HepG2 (cell line): ENCODE data around the gene TMUB1. TPM values are rescaled to one million over a fixed set of nuclear protein-coding genes. Genes with fewer than 3 reads are reported as not detected.
A peak's percentile ranks its signal among the peaks of the same experiment; 100 is the strongest.

Experiments
- CCAR2 ChIP-seq: fragments of 200-400 bp; formaldehyde crosslinking; optimal IDR thresholded peaks from 2 replicates; pipeline ENCODE3; 2018; ENCODE audit warnings: low read depth, mild to moderate bottlenecking, low read length, moderate library complexity
- CHCHD3 ChIP-seq: sonication (generic); formaldehyde crosslinking; IDR thresholded peaks from 2 replicates; pipeline ENCODE4 v1.8.0; 2022; ENCODE audit warnings: mild to moderate bottlenecking, missing genetic modification reagents, moderate library complexity
- ISL2 ChIP-seq: sonication (generic); formaldehyde crosslinking; IDR thresholded peaks from 2 replicates; pipeline ENCODE4 v1.5.0; 2020; ENCODE audit warnings: missing genetic modification reagents
- KMT2A ChIP-seq: sonication (generic); formaldehyde crosslinking; IDR thresholded peaks from 2 replicates; pipeline ENCODE4 v1.4.0; 2020; ENCODE audit warnings: missing genetic modification reagents
- LRRFIP1 ChIP-seq: sonication (generic); formaldehyde crosslinking; conservative IDR thresholded peaks from 2 replicates; pipeline ENCODE4 v1.4.0; 2020; ENCODE audit warnings: missing genetic modification reagents
- NFIB ChIP-seq: sonication (generic); formaldehyde crosslinking; IDR thresholded peaks from 2 replicates; pipeline ENCODE4 v1.9.0; 2021; ENCODE audit warnings: missing genetic modification reagents, mild to moderate bottlenecking, borderline replicate concordance
- TSC22D2 ChIP-seq: sonication (generic); formaldehyde crosslinking; IDR thresholded peaks from 2 replicates; pipeline ENCODE4 v1.5.1; 2020; ENCODE audit warnings: missing genetic modification reagents, mild to moderate bottlenecking, borderline replicate concordance
- ZBTB34 ChIP-seq: sonication (generic); formaldehyde crosslinking; IDR thresholded peaks from 2 replicates; pipeline ENCODE4 v1.8.0; 2022; ENCODE audit warnings: mild to moderate bottlenecking, missing genetic modification reagents
- ZFP41 ChIP-seq: sonication (generic); formaldehyde crosslinking; IDR thresholded peaks from 2 replicates; pipeline ENCODE4 v1.4.0; 2020; ENCODE audit warnings: mild to moderate bottlenecking, missing genetic modification reagents, borderline replicate concordance
- ZNF205 ChIP-seq: IDR thresholded peaks from 2 replicates; pipeline ENCODE4 v1.6.1; 2018; ENCODE audit warnings: missing biosample characterization, missing genetic modification reagents
- ZNF547 ChIP-seq: sonication (generic); formaldehyde crosslinking; IDR thresholded peaks from 2 replicates; pipeline ENCODE4 v1.5.1; 2020; ENCODE audit warnings: mild to moderate bottlenecking, missing genetic modification reagents
- ZNF598 ChIP-seq: sonication (generic); formaldehyde crosslinking; IDR thresholded peaks from 2 replicates; pipeline ENCODE4 v1.5.1; 2020; ENCODE audit warnings: mild to moderate bottlenecking, missing genetic modification reagents, borderline replicate concordance
- ZNF619 ChIP-seq: sonication (generic); formaldehyde crosslinking; IDR thresholded peaks from 2 replicates; pipeline ENCODE4 v1.4.0; 2020; ENCODE audit warnings: mild to moderate bottlenecking, missing genetic modification reagents
- ZZZ3 ChIP-seq: sonication (generic); formaldehyde crosslinking; IDR thresholded peaks from 2 replicates; pipeline ENCODE4 v1.4.0; 2020; ENCODE audit warnings: missing genetic modification reagents, mild to moderate bottlenecking, borderline replicate concordance
- polyA plus RNA-seq, 8 experiments: library from polyadenylated mRNA; depleted of rRNA in 3 of 8; stranded (reverse) in 7 of 8; unstranded in 1 of 8; fragments of >200 nt; fragmentation: Illumina TruSeq in 4 of 8; extraction: Trizol in 4 of 8; gene quantifications; 2 replicates each; pipeline versions ENCODE4 v1.2.1 to v1.2.3, GENCODE V29; 2011 to 2016; ENCODE audit warnings: low read depth in 4 of 8, missing spikeins in 1 of 8, mixed read lengths in 1 of 8; ENCODE audit not compliant: insufficient read depth in 1 of 8
- total RNA-seq, 5 experiments: library from RNA; depleted of rRNA; stranded (reverse); fragments of >200 nt; fragmentation: Illumina TruSeq; extraction: Trizol; gene quantifications; 2 replicates each; pipeline ENCODE4 v1.2.3, GENCODE V29; 2016; ENCODE audit warnings: low read depth in 1 of 5
- TF ChIP-seq, protein P1 (sequence below): sonication (generic); formaldehyde crosslinking; IDR thresholded peaks from 2 replicates; pipeline ENCODE4 v1.5.1; 2020; ENCODE audit warnings: mild to moderate bottlenecking, missing genetic modification reagents, moderate library complexity
- TF ChIP-seq, protein P2 (sequence below): IDR thresholded peaks from 2 replicates; pipeline ENCODE4 v1.6.1; 2016; ENCODE audit warnings: low read depth, missing genetic modification reagents, missing compliant biosample characterization

Gene TMUB1
- total and polyA plus RNA-seq, 2 of the 13 experiments (the other 11 are each of a cell fraction or from before 2014, with no cell fraction given): 44.8 to 51.6 TPM

DNA sequence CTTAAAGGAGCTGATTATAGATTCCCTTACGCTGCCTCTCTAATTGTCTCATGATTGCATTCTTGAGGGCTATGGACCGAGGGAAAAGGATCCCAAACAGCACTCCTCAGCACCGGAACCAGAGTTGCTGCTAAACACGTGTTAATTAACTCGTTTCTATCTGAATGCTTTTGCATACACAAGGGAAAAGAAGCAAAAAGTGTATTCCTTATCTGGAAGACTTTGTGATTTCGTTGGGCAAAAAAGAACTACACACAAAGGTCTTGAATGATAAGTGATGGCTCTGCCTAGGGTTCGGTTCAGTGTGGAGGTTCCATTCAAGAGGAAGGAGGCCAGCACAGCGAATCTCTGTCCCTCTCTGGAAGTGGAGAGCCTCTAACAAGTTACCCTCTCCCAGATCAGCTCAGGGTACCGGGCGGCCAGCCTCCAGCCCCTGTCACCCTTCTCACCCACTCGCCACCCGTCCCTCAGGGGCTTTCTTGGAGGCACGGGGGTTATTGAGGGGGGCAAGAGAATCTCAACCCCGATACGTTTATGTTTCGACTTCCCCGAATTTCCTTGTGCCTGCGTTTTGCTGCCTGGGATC is 24.4 kb downstream of the TMUB1 start (continued):
- TF ChIP-seq ZBTB34: 0 out of 2 replicates have a peak, but pooled peaks have one; percentile 52
- TF ChIP-seq, protein P1, sequence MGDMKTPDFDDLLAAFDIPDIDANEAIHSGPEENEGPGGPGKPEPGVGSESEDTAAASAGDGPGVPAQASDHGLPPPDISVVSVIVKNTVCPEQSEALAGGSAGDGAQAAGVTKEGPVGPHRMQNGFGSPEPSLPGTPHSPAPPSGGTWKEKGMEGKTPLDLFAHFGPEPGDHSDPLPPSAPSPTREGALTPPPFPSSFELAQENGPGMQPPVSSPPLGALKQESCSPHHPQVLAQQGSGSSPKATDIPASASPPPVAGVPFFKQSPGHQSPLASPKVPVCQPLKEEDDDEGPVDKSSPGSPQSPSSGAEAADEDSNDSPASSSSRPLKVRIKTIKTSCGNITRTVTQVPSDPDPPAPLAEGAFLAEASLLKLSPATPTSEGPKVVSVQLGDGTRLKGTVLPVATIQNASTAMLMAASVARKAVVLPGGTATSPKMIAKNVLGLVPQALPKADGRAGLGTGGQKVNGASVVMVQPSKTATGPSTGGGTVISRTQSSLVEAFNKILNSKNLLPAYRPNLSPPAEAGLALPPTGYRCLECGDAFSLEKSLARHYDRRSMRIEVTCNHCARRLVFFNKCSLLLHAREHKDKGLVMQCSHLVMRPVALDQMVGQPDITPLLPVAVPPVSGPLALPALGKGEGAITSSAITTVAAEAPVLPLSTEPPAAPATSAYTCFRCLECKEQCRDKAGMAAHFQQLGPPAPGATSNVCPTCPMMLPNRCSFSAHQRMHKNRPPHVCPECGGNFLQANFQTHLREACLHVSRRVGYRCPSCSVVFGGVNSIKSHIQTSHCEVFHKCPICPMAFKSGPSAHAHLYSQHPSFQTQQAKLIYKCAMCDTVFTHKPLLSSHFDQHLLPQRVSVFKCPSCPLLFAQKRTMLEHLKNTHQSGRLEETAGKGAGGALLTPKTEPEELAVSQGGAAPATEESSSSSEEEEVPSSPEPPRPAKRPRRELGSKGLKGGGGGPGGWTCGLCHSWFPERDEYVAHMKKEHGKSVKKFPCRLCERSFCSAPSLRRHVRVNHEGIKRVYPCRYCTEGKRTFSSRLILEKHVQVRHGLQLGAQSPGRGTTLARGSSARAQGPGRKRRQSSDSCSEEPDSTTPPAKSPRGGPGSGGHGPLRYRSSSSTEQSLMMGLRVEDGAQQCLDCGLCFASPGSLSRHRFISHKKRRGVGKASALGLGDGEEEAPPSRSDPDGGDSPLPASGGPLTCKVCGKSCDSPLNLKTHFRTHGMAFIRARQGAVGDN (CRISPR knock-in tag): no peak
- TF ChIP-seq CCAR2: no peak
- no peak; the same call in 1 of the 2 replicates for TF ChIP-seq ZNF619 (CRISPR knock-in tag)
- no peak for TF ChIP-seq NFIB
- TF ChIP-seq ZZZ3: no peak
- TF ChIP-seq LRRFIP1 (CRISPR knock-in tag): no peak
- TF ChIP-seq ZNF547 (CRISPR knock-in tag): no peak
- no peak for TF ChIP-seq ZNF598 (CRISPR knock-in tag)
- TF ChIP-seq TSC22D2 (CRISPR knock-in tag): no peak
- TF ChIP-seq CHCHD3 (CRISPR knock-in tag): no peak
- TF ChIP-seq ZFP41 (CRISPR knock-in tag): no peak
- TF ChIP-seq KMT2A: no peak
- TF ChIP-seq ZNF205 (CRISPR knock-in tag): no peak
- TF ChIP-seq, protein P2, sequence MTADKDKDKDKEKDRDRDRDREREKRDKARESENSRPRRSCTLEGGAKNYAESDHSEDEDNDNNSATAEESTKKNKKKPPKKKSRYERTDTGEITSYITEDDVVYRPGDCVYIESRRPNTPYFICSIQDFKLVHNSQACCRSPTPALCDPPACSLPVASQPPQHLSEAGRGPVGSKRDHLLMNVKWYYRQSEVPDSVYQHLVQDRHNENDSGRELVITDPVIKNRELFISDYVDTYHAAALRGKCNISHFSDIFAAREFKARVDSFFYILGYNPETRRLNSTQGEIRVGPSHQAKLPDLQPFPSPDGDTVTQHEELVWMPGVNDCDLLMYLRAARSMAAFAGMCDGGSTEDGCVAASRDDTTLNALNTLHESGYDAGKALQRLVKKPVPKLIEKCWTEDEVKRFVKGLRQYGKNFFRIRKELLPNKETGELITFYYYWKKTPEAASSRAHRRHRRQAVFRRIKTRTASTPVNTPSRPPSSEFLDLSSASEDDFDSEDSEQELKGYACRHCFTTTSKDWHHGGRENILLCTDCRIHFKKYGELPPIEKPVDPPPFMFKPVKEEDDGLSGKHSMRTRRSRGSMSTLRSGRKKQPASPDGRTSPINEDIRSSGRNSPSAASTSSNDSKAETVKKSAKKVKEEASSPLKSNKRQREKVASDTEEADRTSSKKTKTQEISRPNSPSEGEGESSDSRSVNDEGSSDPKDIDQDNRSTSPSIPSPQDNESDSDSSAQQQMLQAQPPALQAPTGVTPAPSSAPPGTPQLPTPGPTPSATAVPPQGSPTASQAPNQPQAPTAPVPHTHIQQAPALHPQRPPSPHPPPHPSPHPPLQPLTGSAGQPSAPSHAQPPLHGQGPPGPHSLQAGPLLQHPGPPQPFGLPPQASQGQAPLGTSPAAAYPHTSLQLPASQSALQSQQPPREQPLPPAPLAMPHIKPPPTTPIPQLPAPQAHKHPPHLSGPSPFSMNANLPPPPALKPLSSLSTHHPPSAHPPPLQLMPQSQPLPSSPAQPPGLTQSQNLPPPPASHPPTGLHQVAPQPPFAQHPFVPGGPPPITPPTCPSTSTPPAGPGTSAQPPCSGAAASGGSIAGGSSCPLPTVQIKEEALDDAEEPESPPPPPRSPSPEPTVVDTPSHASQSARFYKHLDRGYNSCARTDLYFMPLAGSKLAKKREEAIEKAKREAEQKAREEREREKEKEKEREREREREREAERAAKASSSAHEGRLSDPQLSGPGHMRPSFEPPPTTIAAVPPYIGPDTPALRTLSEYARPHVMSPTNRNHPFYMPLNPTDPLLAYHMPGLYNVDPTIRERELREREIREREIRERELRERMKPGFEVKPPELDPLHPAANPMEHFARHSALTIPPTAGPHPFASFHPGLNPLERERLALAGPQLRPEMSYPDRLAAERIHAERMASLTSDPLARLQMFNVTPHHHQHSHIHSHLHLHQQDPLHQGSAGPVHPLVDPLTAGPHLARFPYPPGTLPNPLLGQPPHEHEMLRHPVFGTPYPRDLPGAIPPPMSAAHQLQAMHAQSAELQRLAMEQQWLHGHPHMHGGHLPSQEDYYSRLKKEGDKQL: no peak
- no peak for TF ChIP-seq ISL2 (CRISPR knock-in tag)
